ENCODE results near the gene FOXM1. TPM values are rescaled to one million over a fixed set of nuclear protein-coding genes. Genes with fewer than 3 reads are reported as not detected.
"Not testable (repeated sequence)": the region's sequence is repeated elsewhere in the genome, so short reads cannot be mapped to it uniquely, and the experiment has no call there.

Gene FOXM1
- polyA plus RNA-seq, 4 donors, result 24.8 to 35.9 (median 33.0) TPM

DNA sequence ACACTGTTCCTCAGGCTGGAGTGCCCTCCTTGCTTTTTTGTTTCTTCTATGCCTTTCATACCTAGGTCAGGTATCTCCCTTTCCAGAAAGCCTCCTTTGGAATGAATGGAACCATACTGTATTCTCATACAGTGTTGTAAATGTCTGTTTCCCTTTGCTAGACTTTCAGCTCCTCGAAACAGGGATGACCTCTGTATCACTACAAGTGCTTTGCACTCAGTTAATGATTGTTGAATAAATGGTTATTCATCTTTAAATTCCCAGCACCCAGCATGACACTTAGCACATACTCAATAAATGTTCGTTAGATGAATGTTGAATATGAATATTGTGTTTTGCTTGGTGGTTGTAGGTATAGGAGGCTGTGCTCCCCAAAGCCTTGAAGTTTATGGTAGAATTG lies 7.8 kb upstream of the FOXM1 start:
- no peak for DNase-seq (ENCODE audit: low read depth in 4 of 4, low spot score in 2 of 4)

DNA sequence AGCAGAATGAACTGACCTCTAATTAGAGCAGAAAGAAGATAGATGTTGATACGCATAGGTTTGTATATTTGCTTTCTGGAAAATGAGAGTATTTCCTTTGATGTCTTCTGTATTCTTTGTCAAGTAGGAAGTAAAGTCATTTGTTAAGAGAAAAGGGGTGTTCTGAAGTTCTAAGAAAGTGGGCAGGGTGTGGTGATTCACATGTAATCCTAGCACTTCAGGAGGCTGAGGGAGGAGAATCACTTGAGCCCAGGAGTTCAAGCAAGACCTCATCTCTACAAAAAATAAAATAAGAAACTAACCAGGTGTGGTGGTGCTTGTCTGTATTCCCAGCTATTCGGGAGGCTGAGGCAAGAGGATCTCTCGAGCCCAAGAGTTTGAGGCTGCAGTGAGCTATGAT lies 2.9 kb upstream of the FOXM1 start:
- no peak for DNase-seq (ENCODE audit: low read depth in 4 of 4, low spot score in 2 of 4)

DNA sequence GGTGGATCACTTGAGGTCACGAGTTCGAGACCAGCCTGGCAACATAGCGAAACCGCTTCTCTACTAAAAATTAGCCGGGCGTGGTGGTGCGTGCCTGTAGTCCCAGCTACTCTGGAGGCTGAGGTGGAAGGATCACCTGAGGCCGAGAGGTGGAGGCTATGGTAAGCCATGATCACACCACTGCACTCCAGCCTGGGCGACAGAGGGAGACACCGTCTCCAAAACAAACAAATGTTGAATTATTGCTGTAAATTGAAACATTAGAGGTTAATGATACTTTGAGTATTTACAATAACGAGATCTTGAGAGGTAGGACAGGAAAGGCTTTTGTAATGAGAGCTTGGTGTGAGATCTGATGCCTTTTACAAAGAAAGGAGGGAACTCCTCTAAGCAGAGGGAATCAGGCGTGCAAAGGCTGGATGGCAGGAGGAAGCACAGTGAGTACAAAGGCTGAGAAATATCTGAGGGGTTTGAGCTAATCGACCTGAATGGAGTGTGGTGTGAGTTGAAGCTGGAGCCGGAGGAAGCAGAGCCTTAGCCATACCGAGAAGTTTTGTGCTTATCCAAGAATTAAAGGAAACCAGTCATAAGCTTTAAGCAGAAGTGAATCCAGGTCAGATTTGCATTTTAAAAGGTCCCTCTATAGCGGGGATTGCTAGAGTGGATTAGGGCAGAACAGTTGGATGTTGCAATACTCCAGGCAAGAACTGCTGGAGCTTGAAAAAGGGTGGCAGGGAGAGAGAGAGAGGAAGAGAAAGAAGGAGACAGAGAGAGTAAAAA lies 1.2 kb upstream of the FOXM1 start:
- no peak for DNase-seq (ENCODE audit: low read depth in 4 of 4, low spot score in 2 of 4)

DNA sequence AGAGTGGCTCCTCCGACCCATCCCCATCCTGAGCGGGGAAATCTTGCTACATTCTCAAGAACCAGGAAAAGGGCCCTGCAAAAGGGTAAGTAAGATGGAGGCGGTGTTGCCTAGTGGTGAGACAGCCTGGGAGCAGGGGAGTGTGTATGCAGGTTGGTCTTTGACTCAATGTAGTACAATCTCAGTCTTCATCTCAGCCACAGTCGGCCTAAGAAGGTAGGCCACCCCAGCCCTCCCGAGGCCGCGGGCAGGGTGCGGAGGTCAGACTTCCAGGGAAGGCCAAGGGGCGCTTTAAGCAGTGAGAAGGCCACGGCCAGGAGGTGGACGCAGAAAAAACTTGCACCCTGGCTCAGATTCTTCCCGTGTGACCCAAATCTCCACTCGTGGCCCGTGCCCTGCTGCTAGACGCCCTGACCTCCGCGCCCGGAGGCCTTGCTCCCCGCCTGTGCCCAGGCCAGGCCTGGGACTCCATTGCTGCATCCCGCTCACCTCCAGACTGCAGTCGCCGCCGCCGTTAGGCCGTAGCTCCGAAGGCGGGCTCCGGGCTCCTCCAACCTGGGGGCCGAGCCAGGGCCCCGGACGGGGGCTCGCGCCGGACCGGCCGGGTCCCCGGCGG lies 435 bp downstream of the FOXM1 start:
- no peak for DNase-seq (ENCODE audit: low read depth in 4 of 4, low spot score in 2 of 4)

DNA sequence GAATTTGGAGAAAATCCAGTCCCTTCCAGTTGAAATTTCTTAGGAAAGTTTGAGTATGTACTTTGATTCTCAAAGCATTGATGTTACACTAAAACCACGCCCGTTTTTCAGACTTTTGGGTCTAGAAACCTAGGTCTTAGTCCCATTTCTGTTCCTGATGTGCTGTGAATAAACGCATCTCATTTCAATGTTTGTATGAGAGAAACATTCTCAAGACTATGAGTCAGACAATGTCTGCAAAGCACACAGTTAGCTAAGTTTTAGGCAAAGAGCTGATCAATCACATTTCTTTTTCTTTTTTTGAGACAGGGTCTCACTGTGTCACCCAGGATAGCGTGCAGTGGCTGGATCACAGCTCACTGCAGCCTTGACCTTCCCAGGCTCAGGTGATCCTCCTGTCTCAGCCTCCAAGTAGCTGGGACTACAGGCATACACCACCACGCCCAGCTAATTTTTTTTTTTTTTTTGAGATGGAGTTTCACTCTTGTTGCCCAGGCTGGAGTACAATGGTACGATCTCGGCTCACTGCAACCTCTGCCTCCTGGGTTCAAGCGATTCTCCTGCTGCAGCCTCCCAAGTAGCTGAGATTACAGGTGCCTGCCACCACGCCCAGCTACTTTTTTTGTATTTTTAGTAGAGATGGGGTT lies 7.9 kb downstream of the FOXM1 start:
- DNase-seq (ENCODE audit: low read depth in 4 of 4, low spot score in 2 of 4), result not testable (repeated sequence)

DNA sequence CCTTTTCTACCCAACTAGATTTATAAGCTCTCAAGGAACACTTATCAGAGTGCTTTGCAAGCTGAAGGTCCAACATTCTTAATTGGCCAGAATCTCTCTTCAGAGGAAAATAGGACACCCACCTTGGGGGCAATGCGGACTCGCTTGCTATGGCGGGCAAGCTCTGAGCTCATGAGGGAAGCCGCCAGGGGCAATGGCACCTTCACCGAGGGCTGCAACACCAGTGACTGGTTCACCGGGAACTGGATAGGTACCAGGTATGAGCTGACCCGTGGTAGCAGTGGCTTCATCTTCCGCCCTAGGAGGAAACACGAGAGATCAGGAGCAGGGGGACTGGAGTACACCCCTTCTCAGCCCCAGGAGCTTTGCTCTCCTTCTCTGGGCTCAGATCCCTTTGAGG lies 12.8 kb downstream of the FOXM1 start:
- DNase-seq (ENCODE audit: low read depth in 4 of 4, low spot score in 2 of 4), result no peak

DNA sequence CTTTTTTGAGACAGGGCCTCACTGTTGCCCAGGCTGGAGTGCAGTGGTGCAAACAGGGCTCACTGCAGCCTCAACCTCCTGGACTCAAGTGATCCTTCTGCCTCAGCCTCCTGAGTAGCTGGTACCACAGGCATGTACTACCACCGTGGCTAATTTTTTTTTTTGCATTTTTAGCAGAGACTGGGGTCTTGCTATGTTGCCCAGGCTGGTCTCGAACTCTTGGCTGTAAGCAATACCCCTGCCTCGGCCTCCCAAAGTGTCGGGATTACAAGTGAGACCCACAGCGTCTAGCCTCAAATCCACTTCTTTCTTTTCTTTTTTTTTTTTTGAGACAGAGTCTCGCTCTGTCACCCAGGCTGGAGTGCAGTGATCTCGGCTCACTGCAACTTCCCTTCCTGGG lies 13.6 kb downstream of the FOXM1 start:
- DNase-seq (ENCODE audit: low read depth in 4 of 4, low spot score in 2 of 4), result not testable (repeated sequence)

DNA sequence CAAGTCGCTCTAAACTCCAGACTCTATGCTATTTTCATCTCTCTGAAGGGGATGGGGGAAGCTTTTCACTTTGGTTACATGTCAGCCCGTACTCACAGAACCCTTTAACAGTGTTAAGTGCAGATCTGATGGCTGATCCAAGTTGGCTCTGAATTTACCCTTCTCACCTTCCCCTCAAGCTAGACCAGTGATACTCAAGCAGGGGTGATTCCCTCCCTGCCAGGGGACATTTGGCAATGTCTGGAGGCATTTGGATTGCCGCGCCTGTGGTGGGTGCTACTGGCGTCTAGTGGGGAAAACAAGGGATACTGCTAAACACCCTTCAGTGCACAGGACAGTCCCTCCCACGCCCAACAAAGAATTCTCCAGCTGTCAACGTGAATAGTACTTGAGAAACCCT lies 14.1 kb downstream of the FOXM1 start:
- DNase-seq (ENCODE audit: low read depth in 4 of 4, low spot score in 2 of 4), result no peak

DNA sequence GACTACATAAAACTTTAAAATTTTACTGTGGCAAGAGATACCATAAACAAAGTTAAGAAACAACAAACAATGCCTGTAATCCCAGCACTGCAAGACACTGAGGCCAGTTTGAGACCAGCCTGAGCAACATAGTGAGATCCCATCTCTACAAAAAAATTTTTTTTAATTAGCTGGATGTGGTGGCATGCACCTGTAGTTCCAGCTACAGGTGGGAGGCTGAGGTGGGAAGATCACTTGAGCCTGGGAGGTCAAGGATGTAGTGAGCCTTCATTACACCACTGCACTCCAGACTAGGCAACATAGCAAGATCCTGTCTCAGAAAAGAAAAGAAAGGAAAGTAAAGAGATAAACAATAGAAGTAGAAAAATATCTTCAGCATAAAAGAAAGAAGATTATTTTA lies 16.8 kb downstream of the FOXM1 start:
- DNase-seq (ENCODE audit: low read depth in 4 of 4, low spot score in 2 of 4), result no peak

DNA sequence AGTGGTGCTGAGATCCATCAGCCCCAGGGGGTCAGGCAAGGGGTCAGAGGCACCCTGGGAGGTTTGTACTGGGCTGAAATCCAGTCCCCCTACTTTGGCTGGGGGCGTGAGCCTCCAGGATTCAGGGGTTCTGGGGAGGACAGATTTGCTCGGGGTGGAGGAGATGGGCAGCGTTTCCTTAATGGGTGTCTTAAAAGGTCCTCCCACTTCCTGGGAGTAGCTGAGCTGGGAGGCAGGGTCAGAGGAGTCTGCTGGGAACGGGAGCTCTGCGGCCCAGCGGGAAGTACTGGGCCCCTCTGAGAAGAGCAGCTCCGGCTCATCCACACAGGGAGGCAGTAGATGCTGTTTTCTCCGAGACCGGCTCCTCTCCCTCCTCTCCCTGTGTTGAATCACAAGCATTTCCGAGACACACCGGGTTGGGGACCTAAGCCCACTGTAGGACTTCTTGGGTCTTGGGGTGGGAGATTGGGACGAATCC lies 18.0 kb downstream of the FOXM1 start:
- no peak for DNase-seq (ENCODE audit: low read depth in 4 of 4, low spot score in 2 of 4)

DNA sequence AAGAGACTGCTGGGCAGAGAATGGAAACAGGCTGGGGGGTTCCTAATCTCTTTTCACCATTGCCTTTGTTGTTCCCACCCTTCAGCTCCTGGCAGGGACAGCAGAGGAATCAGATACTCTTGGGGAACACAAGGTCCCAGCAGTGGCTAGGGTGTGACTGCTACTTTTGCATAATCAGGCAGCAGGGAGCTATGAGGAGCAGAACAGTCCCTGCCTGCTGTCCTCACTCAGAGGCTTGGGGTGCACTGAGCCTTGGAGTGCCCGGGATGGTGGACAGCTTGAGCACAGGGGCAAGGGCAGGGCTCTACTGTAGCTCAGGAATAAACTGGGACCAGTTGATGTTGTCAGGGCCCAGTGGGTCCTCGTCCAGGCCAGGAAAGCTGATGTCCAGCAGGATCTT lies 18.6 kb downstream of the FOXM1 start:
- no peak for DNase-seq (ENCODE audit: low read depth in 4 of 4, low spot score in 2 of 4)

DNA sequence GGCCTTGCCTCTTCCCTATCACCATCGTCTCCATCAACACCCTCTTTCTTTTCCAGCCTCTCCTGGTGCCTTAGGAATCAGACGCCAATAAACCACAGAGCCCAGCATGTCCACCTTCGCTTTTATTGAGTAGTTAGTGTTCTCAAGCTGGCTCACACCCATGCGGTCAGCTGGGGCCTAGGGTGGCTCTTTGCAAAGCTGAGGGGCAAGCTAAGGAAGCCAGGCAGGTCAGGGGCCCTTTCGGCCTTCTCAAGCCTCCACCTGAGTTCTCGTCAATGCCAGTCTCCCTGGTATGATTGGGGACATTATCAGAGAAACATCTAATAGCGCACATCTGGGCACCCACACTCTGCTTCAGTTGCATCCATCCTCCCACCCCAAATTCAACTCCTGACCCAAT lies 19.4 kb downstream of the FOXM1 start:
- no peak for DNase-seq (ENCODE audit: low read depth in 4 of 4, low spot score in 2 of 4)

DNA sequence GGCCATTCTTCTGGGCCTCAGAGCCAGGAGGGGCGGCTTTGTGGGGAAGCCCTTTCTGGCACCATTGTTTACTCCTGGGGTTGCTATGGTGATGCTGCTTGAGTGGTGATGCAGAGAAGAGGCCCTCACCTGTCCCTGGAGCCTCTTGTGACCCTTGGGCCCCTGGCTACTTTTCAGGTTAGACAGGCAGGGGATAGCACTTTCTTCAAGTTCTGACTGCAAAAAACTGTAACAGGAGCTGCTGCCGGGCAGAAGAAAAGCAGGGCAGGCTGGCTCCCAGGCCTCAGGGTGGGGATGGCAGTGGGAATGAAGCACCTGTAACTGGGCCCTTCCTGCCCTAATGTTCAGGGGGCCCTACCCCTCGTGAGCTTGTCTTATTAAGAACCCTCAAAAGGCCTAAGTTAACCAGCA lies 19.9 kb downstream of the FOXM1 start, which contains the start of gene TEX52:
TEX52 (minus strand) TSS at position 19 of the 411 bp plus-strand sequence; CDS start at position 6, 13 bp downstream.
- DNase-seq (ENCODE audit: low read depth in 4 of 4, low spot score in 2 of 4), result no peak

DNA sequence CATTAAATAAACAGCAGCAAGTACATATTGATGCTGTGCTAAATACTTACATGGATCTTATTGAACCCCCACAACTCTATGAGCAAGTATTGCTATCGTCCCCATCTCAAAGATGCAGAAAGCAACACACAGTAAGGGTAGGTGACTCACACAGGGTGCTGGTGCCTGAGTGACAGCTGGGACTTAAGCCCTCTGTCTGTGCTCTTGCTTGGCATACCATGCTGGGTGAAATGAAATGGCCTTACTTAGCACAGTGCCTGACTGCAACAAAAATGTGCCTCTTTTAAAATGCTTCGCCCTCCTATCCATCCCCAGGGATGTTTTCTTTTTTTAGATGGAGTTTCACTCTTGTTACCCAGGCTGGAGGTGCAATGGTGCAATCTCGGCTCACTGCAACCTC lies 20.9 kb downstream of the FOXM1 start:
- DNase-seq (ENCODE audit: low read depth in 4 of 4, low spot score in 2 of 4), result no peak

DNA sequence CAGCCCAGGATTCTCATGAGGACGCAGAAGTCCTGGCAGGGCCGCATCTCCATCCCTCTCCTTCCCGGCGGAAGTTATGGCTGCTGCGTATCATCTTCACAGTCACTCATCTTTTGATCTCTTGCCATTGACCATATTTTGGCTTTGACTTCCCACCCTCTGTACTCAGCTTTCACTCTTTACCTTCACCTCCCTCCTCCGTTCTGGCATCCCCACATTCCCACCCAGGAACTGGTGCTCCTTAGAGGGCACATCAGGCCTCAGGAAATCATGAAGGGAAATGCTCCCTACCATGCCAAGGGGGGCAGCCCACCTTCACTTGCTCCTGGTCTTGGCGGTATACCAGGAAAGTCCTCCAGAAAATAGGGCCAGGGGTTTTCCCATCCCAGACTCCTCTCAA lies 21.4 kb downstream of the FOXM1 start:
- no peak for DNase-seq (ENCODE audit: low read depth in 4 of 4, low spot score in 2 of 4)

DNA sequence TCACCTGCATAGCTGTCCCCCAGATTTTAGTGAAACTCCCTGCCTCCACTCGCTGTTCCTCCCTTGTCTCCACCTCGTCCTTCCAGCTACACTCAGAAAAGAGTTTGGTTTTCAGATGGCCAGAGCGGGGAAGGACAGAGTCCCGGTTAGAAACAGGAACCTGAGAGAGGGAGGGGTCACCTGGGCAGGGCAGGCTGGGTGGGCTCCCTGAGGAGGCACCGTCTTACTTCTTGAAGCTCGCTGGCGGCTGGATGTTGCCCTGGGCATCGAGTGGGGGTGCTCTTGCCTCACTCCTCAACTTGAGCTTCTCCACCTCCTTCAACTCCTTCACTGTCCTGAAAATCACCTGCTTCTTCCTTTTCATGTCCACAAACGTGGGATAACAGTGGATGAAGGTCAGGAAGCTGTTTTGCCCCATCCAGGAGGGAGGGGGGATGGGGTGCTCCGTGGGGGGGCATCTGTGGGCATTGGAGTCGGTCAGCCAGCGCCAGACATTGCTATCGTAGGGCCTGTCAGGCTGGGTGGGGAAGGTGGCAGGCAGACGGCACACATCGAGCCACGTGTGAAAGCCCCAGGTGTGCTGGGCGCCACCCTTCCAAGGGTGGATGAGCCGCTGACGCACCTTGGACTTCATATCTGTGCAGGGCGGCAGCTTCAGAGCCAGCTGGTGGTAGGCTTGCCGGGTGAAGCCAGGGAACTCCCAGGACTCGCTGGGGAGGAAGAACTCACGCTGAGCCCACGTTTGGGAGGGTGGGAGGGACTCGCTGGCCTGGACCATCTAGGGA lies 22.1 kb downstream of the FOXM1 start:
- no peak for DNase-seq (ENCODE audit: low read depth in 4 of 4, low spot score in 2 of 4)

DNA sequence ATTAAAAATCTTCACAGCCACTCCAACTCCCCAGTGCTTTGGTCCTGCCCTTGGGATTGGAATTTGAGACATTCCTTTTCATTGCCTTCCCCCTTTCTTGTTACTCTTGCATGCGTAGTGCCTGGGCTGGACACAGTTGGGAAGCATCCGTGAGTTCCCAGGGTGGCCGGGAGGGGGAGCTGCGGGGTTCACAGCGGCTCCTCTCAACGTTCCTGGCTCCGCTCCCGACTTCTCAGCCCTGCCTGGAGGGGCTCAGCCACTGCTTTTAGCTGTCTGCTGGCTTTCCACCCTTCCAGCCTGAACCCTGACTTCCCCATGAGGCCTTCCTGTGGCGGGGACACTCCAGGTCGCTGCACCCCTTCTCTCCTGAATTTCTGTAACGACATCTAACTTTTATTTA lies 23.3 kb downstream of the FOXM1 start:
- DNase-seq (ENCODE audit: low read depth in 4 of 4, low spot score in 2 of 4), result peak in 1 of 4 donors; percentile 80

DNA sequence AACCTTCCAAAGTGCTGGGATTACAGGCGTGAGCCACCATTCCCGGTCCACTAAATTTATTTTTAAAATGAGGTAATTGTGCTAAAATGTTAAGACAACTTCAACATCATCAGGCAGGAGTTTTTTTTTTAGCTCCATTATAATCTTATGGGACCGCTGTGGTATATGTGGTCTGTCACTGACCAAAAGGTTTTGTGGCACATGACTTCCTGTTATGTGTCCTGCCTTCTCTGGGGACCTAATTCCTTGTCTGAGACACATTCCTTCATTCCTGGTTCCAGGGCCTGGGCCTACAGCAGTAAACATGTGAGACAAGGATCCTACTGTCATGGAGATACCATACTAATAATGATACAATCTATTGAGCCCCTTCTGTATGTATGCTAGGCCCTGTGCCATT lies 25.0 kb downstream of the FOXM1 start:
- no peak for DNase-seq (ENCODE audit: low read depth in 4 of 4, low spot score in 2 of 4)

DNA sequence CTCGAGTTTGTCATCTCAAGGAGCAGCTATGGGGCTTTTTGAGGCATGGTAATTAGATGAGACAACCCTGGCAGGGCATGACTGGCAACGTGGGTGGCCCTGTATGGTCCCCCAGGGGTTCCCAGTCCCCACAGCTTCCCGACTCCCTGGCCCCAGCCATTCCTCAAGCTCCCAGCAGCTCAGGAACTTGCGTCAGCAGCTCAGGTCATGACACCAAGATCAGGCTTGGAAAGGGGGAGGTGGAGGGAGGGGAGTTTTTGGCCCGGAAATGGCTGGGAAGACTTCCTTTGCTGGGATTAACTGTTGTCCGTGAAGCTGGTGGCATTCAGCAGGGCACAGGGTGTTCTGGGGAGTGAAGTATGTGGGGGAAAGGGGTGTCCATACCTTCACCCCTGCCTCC lies 31.7 kb downstream of the FOXM1 start:
- no peak for DNase-seq (ENCODE audit: low read depth in 4 of 4, low spot score in 2 of 4)

DNA sequence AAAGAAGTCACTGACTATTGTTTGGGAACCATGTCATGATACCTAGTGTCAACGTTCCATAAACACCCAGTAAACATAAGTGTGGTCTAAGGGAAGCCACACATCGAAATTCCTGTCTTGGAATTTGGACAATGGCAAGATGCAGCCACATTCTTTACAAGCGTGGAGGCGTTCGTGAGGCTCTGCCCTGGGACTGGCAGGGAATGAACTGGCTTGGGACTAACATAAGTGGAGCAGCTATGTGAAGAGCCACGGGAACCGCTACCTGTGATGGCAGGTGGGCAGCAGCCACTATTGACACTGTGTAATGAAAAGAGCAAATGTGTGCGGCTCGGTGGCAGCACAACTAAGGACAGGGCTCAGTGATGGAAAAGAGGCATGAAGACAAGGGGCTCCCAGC lies 32.2 kb downstream of the FOXM1 start:
- DNase-seq (ENCODE audit: low read depth in 4 of 4, low spot score in 2 of 4), result no peak

DNA sequence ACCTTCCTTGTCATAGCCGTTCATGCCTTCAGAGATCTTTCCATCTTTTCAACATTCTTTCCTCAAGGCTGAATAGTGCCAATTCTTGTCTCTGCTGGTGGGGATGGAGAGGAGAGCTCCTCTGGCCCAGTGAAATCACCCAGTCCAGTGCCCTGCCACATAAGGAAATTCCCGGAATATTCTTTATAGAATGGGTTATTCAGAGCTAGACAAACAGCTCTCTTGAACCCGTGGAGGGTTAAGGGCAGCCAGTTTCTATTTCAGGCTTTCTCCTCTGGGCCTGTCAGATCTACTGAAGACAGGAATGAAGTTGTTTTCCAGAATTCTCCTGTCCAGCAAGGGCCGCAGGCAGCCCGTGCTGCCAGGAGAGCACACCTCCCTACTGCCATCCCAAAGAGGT lies 34.0 kb downstream of the FOXM1 start:
- DNase-seq (ENCODE audit: low read depth in 4 of 4, low spot score in 2 of 4), result no peak

Data from left renal cortex interstitium (tissue), 4 donors.